Liver (tissue), 9 donors: ENCODE results near the gene PLEKHA8. TPM values are rescaled to one million over a fixed set of nuclear protein-coding genes. Genes with fewer than 3 reads are reported as not detected.

Source experiments
- DNase-seq: peaks from one replicate; pipeline ENCODE4 v3.0.0-alpha.2; 2017; ENCODE audit warnings: low spot score
- H3K27ac ChIP-seq, 2 donors: one replicate each; pipeline ENCODE4 v1.7.0; 2013; ENCODE audit warnings: inconsistent platforms in 2 of 2, low read length in 2 of 2, control low read depth in 1 of 2, low read depth in 1 of 2, mild to moderate bottlenecking in 1 of 2
- H3K27me3 ChIP-seq, 4 donors: one replicate each; pipeline versions ENCODE4 v1.6.1 to v1.7.0; 2013; ENCODE audit warnings: low read length in 3 of 4, inconsistent platforms in 1 of 4, mild to moderate bottlenecking in 1 of 4, moderate library complexity in 1 of 4; ENCODE audit not compliant: control insufficient read depth in 4 of 4, insufficient read depth in 4 of 4
- H3K36me3 ChIP-seq, 4 donors: one replicate each; pipeline versions ENCODE4 v1.6.1 to v1.7.0; 2013; ENCODE audit warnings: low read length in 3 of 4, mild to moderate bottlenecking in 3 of 4, low read depth in 1 of 4, moderate library complexity in 1 of 4; ENCODE audit not compliant: control insufficient read depth in 4 of 4, insufficient read depth in 3 of 4
- H3K4me1 ChIP-seq, 4 donors: one replicate each; pipeline versions ENCODE4 v1.6.1 to v1.7.0; 2013; ENCODE audit warnings: low read length in 3 of 4, mild to moderate bottlenecking in 3 of 4, moderate library complexity in 1 of 4; ENCODE audit not compliant: control insufficient read depth in 4 of 4, insufficient read depth in 4 of 4
- H3K4me3 ChIP-seq, 3 donors: one replicate each; pipeline versions ENCODE4 v1.6.1 to v1.7.0; 2013; ENCODE audit warnings: low read length in 3 of 3, control low read depth in 1 of 3, low read depth in 1 of 3, mild to moderate bottlenecking in 1 of 3
- H3K9ac ChIP-seq, 2 donors: one replicate each; pipeline ENCODE4 v1.7.0; 2013; ENCODE audit warnings: low read length in 2 of 2, mild to moderate bottlenecking in 2 of 2, moderate library complexity in 2 of 2, control low read depth in 1 of 2, low read depth in 1 of 2
- H3K9me3 ChIP-seq, 4 donors: one replicate each; pipeline versions ENCODE4 v1.6.1 to v1.7.0; 2013; ENCODE audit warnings: low read length in 3 of 4; ENCODE audit not compliant: control insufficient read depth in 4 of 4
- EGR1 ChIP-seq, 2 donors: IDR thresholded peaks; 2 replicates each; pipeline ENCODE4 v1.6.1; 2016 to 2018; ENCODE audit warnings: antibody characterized with exemption in 2 of 2, low read depth in 2 of 2
- FOXA2 ChIP-seq: IDR thresholded peaks from 2 replicates; pipeline ENCODE4 v1.6.1; 2016; ENCODE audit warnings: antibody characterized with exemption
- GABPA ChIP-seq, 2 donors: IDR thresholded peaks in 1 of 2; conservative IDR thresholded peaks in 1 of 2; 2 replicates each; pipeline ENCODE4 v1.6.1; 2016; ENCODE audit warnings: antibody characterized with exemption in 2 of 2, mild to moderate bottlenecking in 1 of 2, moderate library complexity in 1 of 2
- HNF4A ChIP-seq, 2 donors: conservative IDR thresholded peaks; 2 replicates each; pipeline ENCODE4 v1.6.1; 2016; ENCODE audit warnings: antibody characterized with exemption in 2 of 2, mild to moderate bottlenecking in 2 of 2
- HNF4G ChIP-seq: IDR thresholded peaks from 2 replicates; pipeline ENCODE4 v1.6.1; 2016; ENCODE audit warnings: antibody characterized with exemption
- JUND ChIP-seq, 2 donors: IDR thresholded peaks; 2 replicates each; pipeline ENCODE4 v1.6.1; 2016; ENCODE audit warnings: antibody characterized with exemption in 2 of 2
- RAD21 ChIP-seq, 2 donors: IDR thresholded peaks; 2 replicates each; pipeline ENCODE4 v1.6.1; 2016; ENCODE audit warnings: antibody characterized with exemption in 2 of 2, mild to moderate bottlenecking in 2 of 2
- RXRA ChIP-seq, 2 donors: IDR thresholded peaks; 2 replicates each; pipeline ENCODE4 v1.6.1; 2017 to 2018; ENCODE audit warnings: antibody characterized with exemption in 2 of 2, mild to moderate bottlenecking in 1 of 2
- SP1 ChIP-seq: IDR thresholded peaks from 2 replicates; pipeline ENCODE4 v1.6.1; 2018; ENCODE audit warnings: antibody characterized with exemption, mild to moderate bottlenecking
- TAF1 ChIP-seq: conservative IDR thresholded peaks from 2 replicates; pipeline ENCODE4 v1.6.1; 2016; ENCODE audit warnings: antibody characterized with exemption, mild to moderate bottlenecking
- WGBS: extraction: QIAGEN DNeasy Blood & Tissue Kit; methylation state at CpG from one replicate; pipeline ENCODE4 v1.1.7; 2013; 5-methylcytosine and 5-hydroxymethylcytosine counted together
- polyA plus RNA-seq, 2 donors: library from polyadenylated mRNA; stranded (reverse) in 1 of 2; unstranded in 1 of 2; fragments of 200-250 nt in 1 of 2; fragments of >200 nt in 1 of 2; fragmentation: Nextera tagmentation in 1 of 2; extraction: Ambion mirVana in 1 of 2; gene quantifications; one replicate each; pipeline versions ENCODE4 v1.2.1 to v1.2.3, GENCODE V29; 2013 to 2015
- total RNA-seq, 2 donors: library from RNA; depleted of rRNA; stranded (reverse); fragments of >200 nt; gene quantifications; one replicate each; pipeline ENCODE4 v1.2.3, GENCODE V29; 2014
- TF ChIP-seq, protein P1 (sequence below): IDR thresholded peaks from 2 replicates; pipeline ENCODE4 v1.6.1; 2016; ENCODE audit warnings: antibody characterized with exemption, mild to moderate bottlenecking
- TF ChIP-seq, protein P2 (sequence below): IDR thresholded peaks from 2 replicates; pipeline ENCODE4 v1.6.1; 2016; ENCODE audit warnings: antibody characterized with exemption
- donor health status: healthy.
- donor health status: healthy.
- donor health status: healthy.
- donor health status: healthy.
- donor health status: healthy.

The PLEKHA8 gene
- total and polyA plus RNA-seq, 4 donors, result 1.0 to 5.4 (median 2.4) TPM

DNA sequence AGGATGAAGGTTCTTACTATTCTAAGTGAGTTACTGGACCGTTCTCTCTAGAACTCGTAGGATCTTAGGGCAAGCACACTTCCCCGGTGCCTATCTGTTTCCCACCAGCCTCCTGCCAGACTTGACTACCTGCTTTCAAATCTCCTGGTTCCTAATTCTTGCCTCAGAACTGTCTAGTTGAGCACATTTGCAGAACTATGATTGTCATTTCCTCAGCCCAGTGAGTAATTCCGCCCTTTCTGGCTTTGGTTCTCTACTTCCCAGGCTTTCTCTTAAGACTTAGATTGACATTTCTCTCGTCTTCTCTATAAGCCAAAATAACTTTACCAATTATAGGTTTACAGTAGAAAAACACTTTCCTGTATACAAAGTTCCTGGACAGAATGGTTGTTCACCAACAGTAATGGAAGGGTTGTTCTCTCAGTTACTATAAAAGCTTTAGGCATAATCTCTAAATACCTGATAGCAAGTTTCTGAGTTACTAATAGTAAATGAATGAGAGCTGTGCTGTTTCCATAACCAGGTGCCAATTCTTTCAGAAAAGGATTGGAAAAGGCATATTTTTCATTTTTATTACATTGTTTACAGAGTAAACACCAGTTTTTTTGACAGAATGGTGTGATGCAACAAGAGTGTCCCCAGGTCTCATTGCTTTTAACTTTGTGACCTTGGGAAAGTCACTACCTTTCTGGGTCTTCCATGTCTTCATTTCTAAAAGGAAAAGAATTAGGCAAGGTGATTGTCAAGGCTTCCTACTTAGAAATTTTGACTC, 41.1 kb downstream of the PLEKHA8 start:
- WGBS, result 92% methylated on average over 5 of the region's 5 CpGs
- Histone ChIP-seq H3K9me3 (no peaks in the 10 kb centered on the region), H3K4me3 (no peak overlapping the region), H3K9ac (no peak overlapping the region), H3K27ac (no peak overlapping the region), H3K4me1 (no peaks in the 10 kb centered on the region), H3K27me3 (no peaks in the 10 kb centered on the region), H3K36me3 (peaks cover 0 to 5% (median 2%) of the 10 kb centered on the region in 4 donors)
- no peak for DNase-seq
- TF ChIP-seq HNF4G (no peak), TAF1 (no peak), EGR1 (IDR thresholded peaks at IDR 0.05; ENCODE audit: low read depth in 2 of 2) (no peak), RAD21 (IDR thresholded peaks at IDR 0.05) (no peak), FOXA2 (no peak), RXRA (IDR thresholded peaks at IDR 0.05) (no peak)
- TF ChIP-seq, protein P1, sequence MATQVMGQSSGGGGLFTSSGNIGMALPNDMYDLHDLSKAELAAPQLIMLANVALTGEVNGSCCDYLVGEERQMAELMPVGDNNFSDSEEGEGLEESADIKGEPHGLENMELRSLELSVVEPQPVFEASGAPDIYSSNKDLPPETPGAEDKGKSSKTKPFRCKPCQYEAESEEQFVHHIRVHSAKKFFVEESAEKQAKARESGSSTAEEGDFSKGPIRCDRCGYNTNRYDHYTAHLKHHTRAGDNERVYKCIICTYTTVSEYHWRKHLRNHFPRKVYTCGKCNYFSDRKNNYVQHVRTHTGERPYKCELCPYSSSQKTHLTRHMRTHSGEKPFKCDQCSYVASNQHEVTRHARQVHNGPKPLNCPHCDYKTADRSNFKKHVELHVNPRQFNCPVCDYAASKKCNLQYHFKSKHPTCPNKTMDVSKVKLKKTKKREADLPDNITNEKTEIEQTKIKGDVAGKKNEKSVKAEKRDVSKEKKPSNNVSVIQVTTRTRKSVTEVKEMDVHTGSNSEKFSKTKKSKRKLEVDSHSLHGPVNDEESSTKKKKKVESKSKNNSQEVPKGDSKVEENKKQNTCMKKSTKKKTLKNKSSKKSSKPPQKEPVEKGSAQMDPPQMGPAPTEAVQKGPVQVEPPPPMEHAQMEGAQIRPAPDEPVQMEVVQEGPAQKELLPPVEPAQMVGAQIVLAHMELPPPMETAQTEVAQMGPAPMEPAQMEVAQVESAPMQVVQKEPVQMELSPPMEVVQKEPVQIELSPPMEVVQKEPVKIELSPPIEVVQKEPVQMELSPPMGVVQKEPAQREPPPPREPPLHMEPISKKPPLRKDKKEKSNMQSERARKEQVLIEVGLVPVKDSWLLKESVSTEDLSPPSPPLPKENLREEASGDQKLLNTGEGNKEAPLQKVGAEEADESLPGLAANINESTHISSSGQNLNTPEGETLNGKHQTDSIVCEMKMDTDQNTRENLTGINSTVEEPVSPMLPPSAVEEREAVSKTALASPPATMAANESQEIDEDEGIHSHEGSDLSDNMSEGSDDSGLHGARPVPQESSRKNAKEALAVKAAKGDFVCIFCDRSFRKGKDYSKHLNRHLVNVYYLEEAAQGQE, result no peak
- TF ChIP-seq, protein P2, sequence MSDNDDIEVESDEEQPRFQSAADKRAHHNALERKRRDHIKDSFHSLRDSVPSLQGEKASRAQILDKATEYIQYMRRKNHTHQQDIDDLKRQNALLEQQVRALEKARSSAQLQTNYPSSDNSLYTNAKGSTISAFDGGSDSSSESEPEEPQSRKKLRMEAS, result no peak

DNA sequence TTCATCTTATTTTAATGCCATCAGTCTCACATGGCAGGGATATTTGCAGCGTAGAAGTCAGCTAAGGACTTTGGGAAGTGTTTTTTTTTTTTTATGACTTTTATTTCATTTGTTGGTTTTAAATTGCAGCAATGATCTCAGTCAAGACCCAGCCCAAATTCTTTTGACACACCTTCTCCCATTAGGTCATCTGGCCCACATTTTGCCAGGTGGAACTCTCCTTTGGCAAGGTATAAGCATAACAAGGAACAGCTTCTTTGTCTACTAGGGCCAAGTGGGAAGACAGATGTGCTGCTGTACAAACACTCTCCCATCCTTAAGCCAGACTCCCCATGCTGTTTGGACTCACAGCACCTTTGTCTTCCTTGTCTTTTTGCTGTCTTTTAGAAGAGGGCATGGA, 41.8 kb downstream of the PLEKHA8 start:
- Histone ChIP-seq H3K27ac (no peak overlapping the region), H3K36me3 (peaks cover 0 to 5% (median under 1%) of the 10 kb centered on the region in 4 donors), H3K9me3 (no peaks in the 10 kb centered on the region), H3K9ac (no peak overlapping the region), H3K27me3 (no peaks in the 10 kb centered on the region), H3K4me3 (no peak overlapping the region), H3K4me1 (no peaks in the 10 kb centered on the region)
- TF ChIP-seq FOXA2 (no peak), GABPA (IDR thresholded peaks at IDR 0.05 in 1 of 2, conservative IDR thresholded peaks at IDR 0.05 in 1 of 2) (no peak)
- 0% methylated on average over 1 of the region's 1 CpG for WGBS
- DNase-seq, result no peak

DNA sequence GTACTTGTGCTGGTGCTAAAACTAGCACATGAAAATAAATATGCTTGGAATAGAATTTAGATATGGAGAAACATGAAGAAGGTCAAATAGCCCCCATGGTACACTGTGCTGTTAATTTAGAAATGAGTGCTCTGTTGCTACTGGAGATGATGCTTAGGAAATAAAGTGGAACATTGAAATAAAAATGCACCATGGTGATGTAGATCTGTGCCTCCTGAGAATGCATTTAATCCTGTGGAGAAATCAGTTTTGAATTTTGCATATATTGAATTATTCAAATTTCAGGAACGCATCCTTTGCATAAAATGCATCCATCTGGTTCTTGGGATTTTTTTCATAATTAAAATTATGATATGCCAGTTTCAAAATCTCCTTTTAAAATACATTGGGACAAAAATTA, 44.5 kb downstream of the PLEKHA8 start:
- no peak for TF ChIP-seq FOXA2
- TF ChIP-seq, protein P2, result no peak
- TF ChIP-seq JUND (IDR thresholded peaks at IDR 0.05), result no peak
- no peak for TF ChIP-seq HNF4G
- TF ChIP-seq EGR1 (IDR thresholded peaks at IDR 0.05; ENCODE audit: low read depth in 2 of 2), result no peak
- no peak for TF ChIP-seq RAD21 (IDR thresholded peaks at IDR 0.05)
- TF ChIP-seq SP1, result no peak
- TF ChIP-seq HNF4A (conservative IDR thresholded peaks at IDR 0.05), result no peak
- TF ChIP-seq, protein P1, result no peak
- H3K4me1 ChIP-seq, result no peaks in the 10 kb centered on the region
- H3K9me3 ChIP-seq, result no peaks in the 10 kb centered on the region
- no peak overlapping the region for H3K4me3 ChIP-seq
- H3K36me3 ChIP-seq, result peaks cover 0 to 5% (median under 1%) of the 10 kb centered on the region in 4 donors
- WGBS, result 93% methylated on average over 1 of the region's 1 CpG
- no peak overlapping the region for H3K9ac ChIP-seq
- no peaks in the 10 kb centered on the region for H3K27me3 ChIP-seq
- no peak overlapping the region for H3K27ac ChIP-seq
- no peak for DNase-seq
